HepG2 (cell line): ENCODE measurements around the gene ESPN. TPM values are rescaled to one million over a fixed set of nuclear protein-coding genes. Genes with fewer than 3 reads are reported as not detected.
A peak's percentile ranks its signal among the peaks of the same experiment; 100 is the strongest.

Experiments used
- ATF2 ChIP-seq: sonication (generic); formaldehyde crosslinking; IDR thresholded peaks from 2 replicates; pipeline ENCODE4 v1.4.0; 2020; ENCODE audit warnings: missing genetic modification reagents
- CENPT ChIP-seq: sonication (generic); formaldehyde crosslinking; IDR thresholded peaks from 2 replicates; pipeline ENCODE4 v1.8.0; 2022; ENCODE audit warnings: low read depth, mild to moderate bottlenecking, moderate library complexity, missing genetic modification reagents
- EP300 ChIP-seq, 3 experiments: sonication (generic) in 1 of 3; formaldehyde crosslinking in 1 of 3; IDR thresholded peaks; 2 replicates each; pipeline versions ENCODE4 v1.5.1 to v1.6.1; 2011 to 2020; ENCODE audit warnings: low read depth in 2 of 3, low read length in 2 of 3, borderline replicate concordance in 1 of 3, improper control_type of control experiment in 1 of 3, mild to moderate bottlenecking in 1 of 3, missing genetic modification reagents in 1 of 3, moderate library complexity in 1 of 3
- GABPA ChIP-seq, 2 experiments: IDR thresholded peaks; 2 replicates each; pipeline ENCODE4 v1.6.1; 2011 to 2016; ENCODE audit warnings: low read depth in 2 of 2, low read length in 1 of 2, missing biosample characterization in 1 of 2, missing genetic modification characterization in 1 of 2
- GTF3A ChIP-seq: sonication (generic); formaldehyde crosslinking; conservative IDR thresholded peaks from 2 replicates; pipeline ENCODE4 v1.4.0; 2020; ENCODE audit warnings: mild to moderate bottlenecking, missing genetic modification reagents
- HMG20B ChIP-seq: conservative IDR thresholded peaks from 2 replicates; pipeline ENCODE4 v1.6.1; 2016; ENCODE audit warnings: missing genetic modification reagents, missing compliant biosample characterization
- KDM5B ChIP-seq: sonication (generic); formaldehyde crosslinking; IDR thresholded peaks from 2 replicates; pipeline ENCODE4 v1.4.0; 2020; ENCODE audit warnings: missing genetic modification reagents, mild to moderate bottlenecking, borderline replicate concordance
- KDM6A ChIP-seq: IDR thresholded peaks from 2 replicates; pipeline ENCODE4 v1.6.1; 2016; ENCODE audit warnings: low read depth
- KLF6 ChIP-seq: IDR thresholded peaks from 2 replicates; pipeline ENCODE4 v1.8.0; 2016; ENCODE audit warnings: missing biosample characterization, missing genetic modification reagents
- NFYC ChIP-seq: IDR thresholded peaks from 2 replicates; pipeline ENCODE4 v1.6.1; 2016; ENCODE audit warnings: missing genetic modification reagents, missing compliant biosample characterization
- NONO ChIP-seq, 2 experiments: fragments of 450-650 bp in 1 of 2; sonication (generic) in 1 of 2; formaldehyde crosslinking in 1 of 2; IDR thresholded peaks in 1 of 2; conservative IDR thresholded peaks in 1 of 2; 2 replicates each; pipeline versions ENCODE4 v1.6.1 to v1.8.0; 2017 to 2022; ENCODE audit warnings: mild to moderate bottlenecking in 1 of 2, missing genetic modification reagents in 1 of 2, moderate library complexity in 1 of 2
- NR2F6 ChIP-seq, 2 experiments: IDR thresholded peaks; 2 replicates each; pipeline ENCODE4 v1.6.1; 2016; ENCODE audit warnings: antibody characterized with exemption in 1 of 2, mild to moderate bottlenecking in 1 of 2
- PPARG ChIP-seq: conservative IDR thresholded peaks from 2 replicates; pipeline ENCODE4 v1.6.1; 2016; ENCODE audit warnings: missing biosample characterization, missing genetic modification reagents
- ZBTB7A ChIP-seq: sonication (generic); formaldehyde crosslinking; IDR thresholded peaks from 2 replicates; pipeline ENCODE4 v1.8.0; 2022; ENCODE audit warnings: mild to moderate bottlenecking, missing genetic modification reagents
- ZNF121 ChIP-seq: sonication (generic); formaldehyde crosslinking; IDR thresholded peaks from 2 replicates; pipeline ENCODE4 v1.5.0; 2020; ENCODE audit warnings: mild to moderate bottlenecking, missing genetic modification reagents
- ZNF24 ChIP-seq: fragments of 450-650 bp; IDR thresholded peaks from 2 replicates; pipeline ENCODE4 v1.6.1; 2017; ENCODE audit warnings: antibody characterized with exemption, mild to moderate bottlenecking
- ZNF350 ChIP-seq: sonication (generic); formaldehyde crosslinking; IDR thresholded peaks from 2 replicates; pipeline ENCODE4 v1.4.0; 2020; ENCODE audit warnings: mild to moderate bottlenecking, low read depth, missing genetic modification reagents, borderline replicate concordance
- ZNF382 ChIP-seq: sonication (generic); formaldehyde crosslinking; IDR thresholded peaks from 2 replicates; pipeline ENCODE4 v1.5.0; 2020; ENCODE audit warnings: missing genetic modification reagents, mild to moderate bottlenecking, borderline replicate concordance
- ZNF549 ChIP-seq: sonication (generic); formaldehyde crosslinking; IDR thresholded peaks from 2 replicates; pipeline ENCODE4 v1.5.0; 2020; ENCODE audit warnings: missing genetic modification reagents
- ZNF7 ChIP-seq: IDR thresholded peaks from 2 replicates; pipeline ENCODE4 v1.6.1; 2016; ENCODE audit warnings: missing biosample characterization, missing genetic modification reagents
- ZNF766 ChIP-seq: sonication (generic); formaldehyde crosslinking; IDR thresholded peaks from 2 replicates; pipeline ENCODE4 v1.5.0; 2020; ENCODE audit warnings: missing genetic modification reagents, borderline replicate concordance
- polyA plus RNA-seq, 8 experiments: library from polyadenylated mRNA; depleted of rRNA in 3 of 8; stranded (reverse) in 7 of 8; unstranded in 1 of 8; fragments of >200 nt; fragmentation: Illumina TruSeq in 4 of 8; extraction: Trizol in 4 of 8; gene quantifications; 2 replicates each; pipeline versions ENCODE4 v1.2.1 to v1.2.3, GENCODE V29; 2011 to 2016; ENCODE audit warnings: low read depth in 4 of 8, missing spikeins in 1 of 8, mixed read lengths in 1 of 8; ENCODE audit not compliant: insufficient read depth in 1 of 8
- total RNA-seq, 5 experiments: library from RNA; depleted of rRNA; stranded (reverse); fragments of >200 nt; fragmentation: Illumina TruSeq; extraction: Trizol; gene quantifications; 2 replicates each; pipeline ENCODE4 v1.2.3, GENCODE V29; 2016; ENCODE audit warnings: low read depth in 1 of 5
- TF ChIP-seq, protein P1 (sequence below): sonication (generic); formaldehyde crosslinking; IDR thresholded peaks from 2 replicates; pipeline ENCODE4 v1.9.0; 2021; ENCODE audit warnings: missing genetic modification reagents, borderline replicate concordance
- TF ChIP-seq, protein P2 (sequence below), 2 experiments: sonication (generic) in 1 of 2; formaldehyde crosslinking in 1 of 2; IDR thresholded peaks; 2 replicates each; pipeline versions ENCODE4 v1.4.0 to v1.6.1; 2018 to 2020; ENCODE audit warnings: missing genetic modification reagents in 2 of 2, borderline replicate concordance in 1 of 2, low read depth in 1 of 2, mild to moderate bottlenecking in 1 of 2, missing biosample characterization in 1 of 2

The ESPN gene
- total and polyA plus RNA-seq, 2 of the 13 experiments (the other 11 are each of a cell fraction or from before 2014, with no cell fraction given) = 48.6 to 54.2 TPM

DNA sequence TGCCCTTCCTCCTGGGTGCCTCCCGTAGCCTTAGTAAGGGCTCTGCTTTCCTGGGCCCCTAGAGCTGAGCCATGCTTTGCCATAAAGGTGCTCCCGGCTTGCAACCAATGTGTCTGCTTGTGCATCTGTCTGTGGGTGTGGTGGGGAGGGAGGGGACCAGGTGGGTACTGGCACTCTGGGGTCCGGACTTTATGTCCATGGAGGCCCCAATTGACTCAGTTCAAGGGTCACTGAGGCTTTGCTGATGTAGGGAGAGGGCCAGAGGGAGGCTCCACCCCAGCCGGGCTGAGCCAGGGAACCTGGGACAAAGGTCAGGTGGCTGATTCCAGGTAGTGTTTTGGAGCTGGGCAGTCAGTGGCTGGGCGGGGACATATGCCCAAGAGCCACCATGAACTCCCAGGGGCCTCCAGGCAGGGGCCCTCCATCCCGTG is 26.4 kb downstream of the ESPN start (continued):
- TF ChIP-seq ZNF7 (CRISPR knock-in tag) (peak; percentile 83), NONO (IDR thresholded peaks at IDR 0.05) (no peak), NONO (CRISPR knock-in tag; conservative IDR thresholded peaks at IDR 0.05) (peak; percentile 83), ZBTB7A (CRISPR knock-in tag) (peak; percentile 48; the same call in 1 of the 2 replicates), GABPA (IDR thresholded peaks at IDR 0.05; ENCODE audit: low read depth, low read length) (no peak), GABPA (CRISPR knock-in tag; IDR thresholded peaks at IDR 0.05; ENCODE audit: low read depth) (no peak), NR2F6 (IDR thresholded peaks at IDR 0.05) (peak; percentile 78), NR2F6 (CRISPR knock-in tag; IDR thresholded peaks at IDR 0.05) (peak; percentile 88), ZNF549 (no peak), EP300 (IDR thresholded peaks at IDR 0.05; ENCODE audit: low read depth in 2 of 2, low read length in 2 of 2) (peak in 1 of 2 experiments; percentile 26; a peak in 1 of 4 replicates), EP300 (CRISPR knock-in tag; IDR thresholded peaks at IDR 0.05; ENCODE audit: borderline replicate concordance) (no peak), HMG20B (CRISPR knock-in tag) (no peak), KDM5B (CRISPR knock-in tag) (no peak), ZNF350 (CRISPR knock-in tag) (0 out of 2 replicates have a peak, but pooled peaks have one; percentile 35), NFYC (CRISPR knock-in tag) (no peak), ZNF121 (no peak), CENPT (CRISPR knock-in tag) (no peak), ZNF382 (CRISPR knock-in tag) (no peak), ZNF24 (no peak), GTF3A (CRISPR knock-in tag) (no peak), ATF2 (CRISPR knock-in tag) (no peak), KDM6A (CRISPR knock-in tag) (peak; percentile 85), PPARG (CRISPR knock-in tag) (peak; percentile 94), KLF6 (CRISPR knock-in tag) (no peak), ZNF766 (CRISPR knock-in tag) (no peak)
- TF ChIP-seq, protein P1, sequence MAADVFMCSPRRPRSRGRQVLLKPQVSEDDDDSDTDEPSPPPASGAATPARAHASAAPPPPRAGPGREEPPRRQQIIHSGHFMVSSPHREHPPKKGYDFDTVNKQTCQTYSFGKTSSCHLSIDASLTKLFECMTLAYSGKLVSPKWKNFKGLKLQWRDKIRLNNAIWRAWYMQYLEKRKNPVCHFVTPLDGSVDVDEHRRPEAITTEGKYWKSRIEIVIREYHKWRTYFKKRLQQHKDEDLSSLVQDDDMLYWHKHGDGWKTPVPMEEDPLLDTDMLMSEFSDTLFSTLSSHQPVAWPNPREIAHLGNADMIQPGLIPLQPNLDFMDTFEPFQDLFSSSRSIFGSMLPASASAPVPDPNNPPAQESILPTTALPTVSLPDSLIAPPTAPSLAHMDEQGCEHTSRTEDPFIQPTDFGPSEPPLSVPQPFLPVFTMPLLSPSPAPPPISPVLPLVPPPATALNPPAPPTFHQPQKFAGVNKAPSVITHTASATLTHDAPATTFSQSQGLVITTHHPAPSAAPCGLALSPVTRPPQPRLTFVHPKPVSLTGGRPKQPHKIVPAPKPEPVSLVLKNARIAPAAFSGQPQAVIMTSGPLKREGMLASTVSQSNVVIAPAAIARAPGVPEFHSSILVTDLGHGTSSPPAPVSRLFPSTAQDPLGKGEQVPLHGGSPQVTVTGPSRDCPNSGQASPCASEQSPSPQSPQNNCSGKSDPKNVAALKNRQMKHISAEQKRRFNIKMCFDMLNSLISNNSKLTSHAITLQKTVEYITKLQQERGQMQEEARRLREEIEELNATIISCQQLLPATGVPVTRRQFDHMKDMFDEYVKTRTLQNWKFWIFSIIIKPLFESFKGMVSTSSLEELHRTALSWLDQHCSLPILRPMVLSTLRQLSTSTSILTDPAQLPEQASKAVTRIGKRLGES (CRISPR knock-in tag) = no peak
- TF ChIP-seq, protein P2, sequence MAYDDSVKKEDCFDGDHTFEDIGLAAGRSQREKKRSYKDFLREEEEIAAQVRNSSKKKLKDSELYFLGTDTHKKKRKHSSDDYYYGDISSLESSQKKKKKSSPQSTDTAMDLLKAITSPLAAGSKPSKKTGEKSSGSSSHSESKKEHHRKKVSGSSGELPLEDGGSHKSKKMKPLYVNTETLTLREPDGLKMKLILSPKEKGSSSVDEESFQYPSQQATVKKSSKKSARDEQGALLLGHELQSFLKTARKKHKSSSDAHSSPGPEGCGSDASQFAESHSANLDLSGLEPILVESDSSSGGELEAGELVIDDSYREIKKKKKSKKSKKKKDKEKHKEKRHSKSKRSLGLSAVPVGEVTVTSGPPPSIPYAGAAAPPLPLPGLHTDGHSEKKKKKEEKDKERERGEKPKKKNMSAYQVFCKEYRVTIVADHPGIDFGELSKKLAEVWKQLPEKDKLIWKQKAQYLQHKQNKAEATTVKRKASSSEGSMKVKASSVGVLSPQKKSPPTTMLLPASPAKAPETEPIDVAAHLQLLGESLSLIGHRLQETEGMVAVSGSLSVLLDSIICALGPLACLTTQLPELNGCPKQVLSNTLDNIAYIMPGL (CRISPR knock-in tag; IDR thresholded peaks at IDR 0.05; ENCODE audit: borderline replicate concordance in 1 of 2, low read depth in 1 of 2) = peak in 1 of 2 experiments; percentile 42; a peak in 1 of 4 replicates
